Heart right ventricle (tissue), 16 donors: ENCODE measurements around the gene C20orf144. TPM values are rescaled to one million over a fixed set of nuclear protein-coding genes. Genes with fewer than 3 reads are reported as not detected.
A peak's percentile ranks its signal among the peaks of the same experiment; 100 is the strongest.

Experiments
- ATAC-seq, 8 donors: fragments of 200-7000 bp; cut with Tn5 transposase; one replicate each; pipeline ENCODE4 v1.9.1; 2020; ENCODE audit warnings: mild to moderate bottlenecking in 8 of 8, moderate library complexity in 8 of 8, moderate number of reproducible peaks in 1 of 8
- DNase-seq, 2 donors: peaks; one replicate each; pipeline ENCODE4 v3.0.0-alpha.2; 2020
- H3K27ac ChIP-seq, 10 donors: fragments of 200-600 bp; sonication (generic) in 2 of 10; one replicate each; pipeline versions ENCODE4 v1.5.0 to v1.8.0; 2020 to 2022; ENCODE audit warnings: mild to moderate bottlenecking in 3 of 10
- H3K27me3 ChIP-seq, 7 donors: fragments of 200-600 bp; one replicate each; pipeline ENCODE4 v1.8.0; 2021 to 2022; ENCODE audit warnings: mild to moderate bottlenecking in 2 of 7
- H3K36me3 ChIP-seq, 9 donors: fragments of 200-600 bp; sonication (generic) in 1 of 9; one replicate each; pipeline versions ENCODE4 v1.5.0 to v1.8.0; 2020 to 2022; ENCODE audit warnings: mild to moderate bottlenecking in 2 of 9
- H3K4me1 ChIP-seq, 9 donors: fragments of 200-600 bp; sonication (generic) in 1 of 9; one replicate each; pipeline versions ENCODE4 v1.5.0 to v1.8.0; 2020 to 2022; ENCODE audit warnings: mild to moderate bottlenecking in 4 of 9
- H3K4me3 ChIP-seq, 10 donors: fragments of 200-600 bp; sonication (generic) in 2 of 10; one replicate each; pipeline versions ENCODE4 v1.5.0 to v1.8.0; 2020 to 2022; ENCODE audit warnings: mild to moderate bottlenecking in 7 of 10, moderate library complexity in 2 of 10
- H3K9me3 ChIP-seq, 11 donors: fragments of 200-600 bp in 10 of 11; sonication (generic) in 2 of 11; one replicate each; pipeline versions ENCODE4 v1.5.0 to v1.8.0; 2013 to 2022; ENCODE audit warnings: mild to moderate bottlenecking in 2 of 11, control low read depth in 1 of 11, moderate library complexity in 1 of 11
- CTCF ChIP-seq, 9 donors: fragments of 200-600 bp; sonication (generic) in 2 of 9; IDR thresholded peaks; one replicate each; pipeline versions ENCODE4 v1.5.0 to v1.8.0; 2021 to 2022; ENCODE audit warnings: antibody characterized with exemption in 9 of 9, mild to moderate bottlenecking in 5 of 9, moderate library complexity in 1 of 9
- WGBS, 2 donors: extraction: QIAGEN DNeasy Blood & Tissue Kit; methylation state at CpG; one replicate each; pipeline ENCODE4 v1.1.7; 2013; ENCODE audit warnings: inconsistent platforms in 1 of 2; 5-methylcytosine and 5-hydroxymethylcytosine counted together
- intact Hi-C, 10 donors: fragments of 100-400 bp; cut with DNase I; formaldehyde crosslinking; loops; one replicate each; pipeline versions ENCODE4 v1.11.1 to v1.14.2; 2022
- polyA plus RNA-seq, 2 donors: library from polyadenylated mRNA; stranded (reverse); fragments of 200-250 nt; gene quantifications; one replicate each; pipeline ENCODE4 v1.2.3, GENCODE V29; 2013
- total RNA-seq, 10 donors: library from RNA; stranded (reverse); fragmentation: NEBNext Ultra II Directional in 3 of 10; extraction: Animal tissue kit (Norgen Biotek cat#: 25700) in 3 of 10; gene quantifications; one replicate each; pipeline versions ENCODE4 v1.2.1 to v1.2.4, GENCODE V29; 2021 to 2023
- donor health status: Arrhythmogenic right ventricular cardiomyopathy.
- donor health status: ischemic (EF 13 %, LVEDD 7.1; RV severe dilation, severe dysfunction).
- donor health status: healthy with polysubstance abuse.
- donor health status: DM: no; HTN: yes; CAD: no.
- donor health status: DM: no; HTN: no; CAD: no.
- donor health status: ischemic (EF 25% LVEDD 6.9; RV normal size, moderate dysfunction).
- donor health status: ischemic (EF 25% LVEDD 5.7; RV mildly dilated, moderate dysfunction).
- donor health status: healthy.
- donor health status: DM: yes; HTN: yes; CAD: no.
- donor health status: Ischemic cardiomyopathy.
- donor health status: ischemic (EF 35%, LVEDD 5.7; RV mildly dilated, moderate dysfunction).
- donor health status: nonischemic (EF 11% LVEDD 7.7; RV severe dilation, severe dysfunction).
- donor health status: DM: yes; HTN: yes; CAD: no.
- donor health status: PGD.
- donor health status: ischemic (EF 29% LVEDD 5.4; RV normal size, mild dysfunction).
- donor health status: nonischemic (EF 23%, LVEDD 6.1; RV moderate dilation, normal function).

The C20orf144 gene
- total and polyA plus RNA-seq, 12 donors = 0.03 TPM; not detected in 11

GRCh38 chr20:33687370-33687915, 25.3 kb downstream of the C20orf144 start:
- no peak for TF ChIP-seq CTCF (IDR thresholded peaks at IDR 0.05)
- WGBS, 2 donors = 74 to 77% methylated on average over 8 of the region's 8 CpGs
- ATAC-seq = no peak
- Histone ChIP-seq H3K36me3 (no peaks in the 10 kb centered on the region), H3K27me3 (no peaks in the 10 kb centered on the region), H3K4me1 (peaks cover 0 to 47% (median 20%) of the 10 kb centered on the region in 9 donors), H3K9me3 (no peaks in the 10 kb centered on the region), H3K4me3 (no peak overlapping the region), H3K27ac (peak overlapping the region in 5 of 10 donors; percentile 10 to 56 (median 36))
- intact Hi-C loops = loop anchor here in 1 of 10 donors (5.0 kb wide), 1 partner anchor 45 kb away; the partner anchor contains the start of gene ZNF341
- DNase-seq = no peak

- H3K9me3 ChIP-seq = no peaks in the 10 kb centered on the region
- H3K36me3 ChIP-seq = no peaks in the 10 kb centered on the region
- DNase-seq (no peak), ATAC-seq (no peak)
- TF ChIP-seq CTCF (IDR thresholded peaks at IDR 0.05) = no peak
- 70 to 82% methylated on average over 3 of the region's 3 CpGs for WGBS, 2 donors
- no peaks in the 10 kb centered on the region for H3K27me3 ChIP-seq
- H3K4me3 ChIP-seq = no peak overlapping the region
- peaks cover 1 to 47% (median 20%) of the 10 kb centered on the region in 9 donors for H3K4me1 ChIP-seq
- intact Hi-C loops = loop anchor here in 1 of 10 donors (5.0 kb wide), 1 partner anchor 44 kb away; the partner anchor contains the start of gene ZNF341
- peak overlapping the region in 5 of 10 donors; percentile 6 to 31 (median 19) for H3K27ac ChIP-seq
Measured at GRCh38 chr20:33687993-33688937, 26.1 kb downstream of the C20orf144 start.

GRCh38 chr20:33688938-33689424, 26.9 kb downstream of the C20orf144 start:
- intact Hi-C loops = loop anchor here in 1 of 10 donors (5.0 kb wide), 1 partner anchor 43 kb away; the partner anchor contains the start of gene ZNF341

More at GRCh38 chr20:33688938-33689424, 26.9 kb downstream of the C20orf144 start:
- Histone ChIP-seq H3K9me3 (no peaks in the 10 kb centered on the region), H3K27ac (peak overlapping the region in 5 of 10 donors; percentile 16 to 36 (median 31)), H3K4me1 (peaks cover 3 to 51% (median 17%) of the 10 kb centered on the region in 9 donors), H3K27me3 (no peaks in the 10 kb centered on the region), H3K4me3 (no peak overlapping the region), H3K36me3 (no peaks in the 10 kb centered on the region)
- no peak for DNase-seq
- no peak for ATAC-seq
- no peak for TF ChIP-seq CTCF (IDR thresholded peaks at IDR 0.05)
- WGBS, 2 donors = 56 to 66% methylated on average over 3 of the region's 3 CpGs
